Mononuclear cell (primary cell): ENCODE results near the gene PNKP. TPM values are rescaled to one million over a fixed set of nuclear protein-coding genes. Genes with fewer than 3 reads are reported as not detected.
"Not testable (repeated sequence)": the region's sequence is repeated elsewhere in the genome, so short reads cannot be mapped to it uniquely, and the experiment has no call there.

Source experiments
- H3K27me3 ChIP-seq: 2 replicates; pipeline ENCODE4 v1.6.0; 2011; ENCODE audit warnings: low read length, control low read depth; ENCODE audit not compliant: insufficient read depth
- H3K4me1 ChIP-seq: 2 replicates; pipeline ENCODE4 v1.5.1; 2011; ENCODE audit warnings: mild to moderate bottlenecking, low read length, control low read depth; ENCODE audit not compliant: insufficient read depth
- H3K4me3 ChIP-seq: 2 replicates; pipeline ENCODE4 v1.5.1; 2011; ENCODE audit warnings: mild to moderate bottlenecking, low read length, moderate library complexity
- H3K9me3 ChIP-seq: 2 replicates; pipeline ENCODE4 v1.5.1; 2011; ENCODE audit warnings: low read depth, mild to moderate bottlenecking, control low read depth, low read length
- total RNA-seq: library from RNA; depleted of rRNA; stranded (reverse); fragments of >200 nt; gene quantifications from one replicate; pipeline ENCODE4 v1.2.3, GENCODE V29; 2012

Gene PNKP
- total RNA-seq, 1 donor = 28.4 TPM

DNA sequence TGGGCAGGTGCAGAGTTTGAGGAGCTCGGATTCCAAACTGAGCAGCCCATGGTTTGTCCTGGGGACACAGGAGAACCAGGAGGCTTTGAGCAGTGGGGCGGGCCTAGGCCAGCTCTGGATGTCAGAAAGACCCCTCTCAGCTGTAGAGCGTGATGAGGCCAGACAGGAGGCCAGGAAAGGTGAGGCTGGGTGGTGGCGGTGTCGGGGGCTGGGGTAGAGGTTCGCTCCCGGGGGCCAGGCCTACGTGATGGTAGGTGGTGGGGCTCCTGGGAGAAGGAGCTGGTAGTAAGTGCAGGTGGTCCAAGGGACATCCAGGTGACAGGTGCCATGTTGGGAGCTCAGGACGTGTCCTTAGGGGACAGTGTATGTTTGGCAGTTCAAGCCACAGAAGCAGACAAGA, 30.0 kb downstream of the PNKP start:
- no peaks in the 10 kb centered on the region for H3K9me3 ChIP-seq
- H3K27me3 ChIP-seq = no peaks in the 10 kb centered on the region
- no peak overlapping the region for H3K4me3 ChIP-seq
- H3K4me1 ChIP-seq = peaks cover 8% of the 10 kb centered on the region

GRCh38 chr19:49837009-49837310, 30.4 kb downstream of the PNKP start:
- H3K4me1 ChIP-seq = peaks cover 12% of the 10 kb centered on the region
- no peaks in the 10 kb centered on the region for H3K9me3 ChIP-seq
- H3K27me3 ChIP-seq = no peaks in the 10 kb centered on the region
- no peak overlapping the region for H3K4me3 ChIP-seq

- no peak overlapping the region for H3K4me3 ChIP-seq
- no peaks in the 10 kb centered on the region for H3K9me3 ChIP-seq
- H3K27me3 ChIP-seq = no peaks in the 10 kb centered on the region
- peaks cover 17% of the 10 kb centered on the region for H3K4me1 ChIP-seq
Measured at GRCh38 chr19:49836176-49837008, 31.0 kb downstream of the PNKP start.

DNA sequence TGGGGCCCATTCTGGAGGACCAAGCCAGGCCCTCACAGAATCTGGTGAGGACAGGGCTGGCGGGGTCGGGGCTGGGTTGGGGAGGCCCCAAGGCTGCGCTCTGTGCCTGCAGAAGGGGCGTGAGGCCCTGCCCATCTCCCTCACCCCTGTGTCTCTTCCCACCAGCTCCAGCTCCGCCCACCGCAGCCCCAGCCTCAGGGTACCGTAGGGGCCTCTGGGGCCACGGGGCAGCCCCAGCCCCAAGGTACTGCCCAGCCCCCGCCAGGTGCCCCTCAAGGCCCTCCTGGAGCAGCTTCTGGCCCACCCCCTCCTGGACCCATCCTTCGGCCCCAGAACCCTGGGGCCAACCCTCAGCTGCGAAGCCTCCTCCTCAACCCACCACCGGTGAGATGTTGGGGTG, 31.8 kb downstream of the PNKP start:
- peaks cover 23% of the 10 kb centered on the region for H3K4me1 ChIP-seq
- H3K27me3 ChIP-seq = no peaks in the 10 kb centered on the region

DNA sequence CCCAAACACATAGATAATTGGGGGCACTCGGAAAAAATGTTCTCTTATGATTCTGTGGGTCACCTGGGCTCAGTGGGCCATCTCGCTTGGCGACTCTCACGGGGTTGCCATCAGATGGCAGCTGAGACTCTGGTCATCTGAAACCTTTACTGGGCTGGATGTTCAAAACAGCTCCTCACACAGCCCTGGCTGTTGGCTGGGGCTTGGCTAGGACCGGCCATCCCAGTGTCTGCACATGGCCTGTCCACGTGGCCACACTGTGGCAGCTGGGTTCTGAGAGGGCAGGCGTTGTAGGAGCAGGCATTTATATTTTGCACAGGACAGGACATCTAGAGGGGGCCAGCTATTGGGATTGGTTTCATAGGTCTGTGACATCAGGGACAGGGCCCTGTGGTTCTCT, 33.8 kb downstream of the PNKP start:
- Histone ChIP-seq H3K27me3 (no peaks in the 10 kb centered on the region), H3K4me1 (peaks cover 23% of the 10 kb centered on the region), H3K9me3 (no peaks in the 10 kb centered on the region), H3K4me3 (no peak overlapping the region)

More for the DNA sequence above, 31.8 kb downstream of the PNKP start:
- no peaks in the 10 kb centered on the region for H3K9me3 ChIP-seq
- H3K4me3 ChIP-seq = no peak overlapping the region

- Histone ChIP-seq H3K4me1 (peaks cover 23% of the 10 kb centered on the region), H3K4me3 (no peak overlapping the region), H3K9me3 (no peaks in the 10 kb centered on the region), H3K27me3 (no peaks in the 10 kb centered on the region)
Measured at GRCh38 chr19:49832556-49832955, 34.8 kb downstream of the PNKP start.

DNA sequence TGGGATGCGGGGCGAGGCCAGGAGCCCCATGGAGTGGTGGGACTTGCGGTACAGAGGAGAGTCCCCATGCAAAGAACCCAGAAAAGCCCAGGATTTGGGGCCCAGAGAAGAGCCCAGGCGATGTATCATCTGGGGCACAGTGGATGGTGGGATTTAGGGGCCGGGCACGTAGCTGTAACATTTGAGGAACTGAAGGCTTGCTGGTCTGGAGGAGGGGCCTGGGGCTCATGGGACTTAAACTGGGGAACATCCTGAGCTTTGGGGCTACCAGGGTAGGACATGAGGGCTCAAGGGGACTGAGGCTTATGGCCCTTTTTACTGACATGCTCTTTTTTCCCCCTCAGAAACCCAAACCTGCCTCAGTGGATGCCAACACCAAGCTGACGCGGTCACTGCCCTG, 35.8 kb downstream of the PNKP start:
- Histone ChIP-seq H3K27me3 (no peaks in the 10 kb centered on the region), H3K4me3 (no peak overlapping the region), H3K4me1 (peaks cover 23% of the 10 kb centered on the region), H3K9me3 (no peaks in the 10 kb centered on the region)

DNA sequence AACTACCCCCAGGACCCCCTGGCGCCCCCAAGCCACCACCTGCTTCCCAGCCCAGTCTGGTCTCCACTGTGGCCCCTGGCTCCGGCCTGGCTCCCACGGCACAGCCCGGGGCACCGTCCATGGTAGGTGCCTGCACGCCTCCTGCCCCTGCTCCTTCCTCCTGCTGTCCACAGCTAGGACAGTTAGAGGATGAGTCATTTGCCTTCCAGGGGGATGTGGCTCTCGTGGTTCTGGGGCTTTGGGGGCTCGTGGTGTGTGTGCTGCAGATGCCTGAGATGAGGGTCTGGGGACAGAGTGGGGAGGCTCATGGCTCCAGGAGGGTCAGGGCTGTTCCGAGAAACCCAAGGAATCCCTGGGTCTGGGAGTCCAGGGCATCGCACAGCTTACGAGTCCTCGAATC, 36.6 kb downstream of the PNKP start:
- H3K27me3 ChIP-seq = no peaks in the 10 kb centered on the region
- H3K4me3 ChIP-seq = no peak overlapping the region
- no peaks in the 10 kb centered on the region for H3K9me3 ChIP-seq
- H3K4me1 ChIP-seq = peaks cover 23% of the 10 kb centered on the region

- no peaks in the 10 kb centered on the region for H3K9me3 ChIP-seq
- H3K4me1 ChIP-seq = peaks cover 23% of the 10 kb centered on the region
- no peaks in the 10 kb centered on the region for H3K27me3 ChIP-seq
- H3K4me3 ChIP-seq = no peak overlapping the region
Measured at GRCh38 chr19:49829721-49830120, 37.7 kb downstream of the PNKP start.

GRCh38 chr19:49829200-49829599, 38.2 kb downstream of the PNKP start:
- peaks cover 23% of the 10 kb centered on the region for H3K4me1 ChIP-seq
- H3K27me3 ChIP-seq = no peaks in the 10 kb centered on the region
- no peaks in the 10 kb centered on the region for H3K9me3 ChIP-seq
- no peak overlapping the region for H3K4me3 ChIP-seq

- no peaks in the 10 kb centered on the region for H3K9me3 ChIP-seq
- peaks cover 12% of the 10 kb centered on the region for H3K4me1 ChIP-seq
- H3K27me3 ChIP-seq = no peaks in the 10 kb centered on the region
- no peak overlapping the region for H3K4me3 ChIP-seq
Measured at GRCh38 chr19:49827034-49827433, 40.3 kb downstream of the PNKP start.

DNA sequence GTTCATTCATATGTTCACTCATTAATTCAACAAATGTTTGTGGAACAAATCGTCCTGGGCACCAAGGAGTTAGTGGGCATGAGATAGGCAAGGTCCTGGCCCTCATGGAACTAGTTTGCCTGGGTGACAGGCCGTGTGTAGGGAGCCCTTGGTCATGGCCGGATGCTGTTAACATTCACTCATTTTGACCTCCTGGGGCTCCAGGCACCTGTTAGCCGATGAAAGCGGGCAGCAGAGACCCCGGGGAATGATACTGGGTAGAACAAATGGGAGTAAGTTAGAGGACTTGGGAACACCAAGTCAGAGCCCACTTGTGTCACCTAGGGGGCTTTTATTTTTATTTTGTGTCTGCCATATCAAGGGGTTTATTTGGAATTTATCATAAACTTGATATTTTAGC, 42.7 kb downstream of the PNKP start:
- Histone ChIP-seq H3K9me3 (no peaks in the 10 kb centered on the region), H3K4me3 (no peak overlapping the region), H3K27me3 (no peaks in the 10 kb centered on the region), H3K4me1 (peaks cover under 1% of the 10 kb centered on the region)

GRCh38 chr19:49823472-49823871, 43.9 kb downstream of the PNKP start:
- H3K4me1 ChIP-seq = peaks cover 13% of the 10 kb centered on the region
- no peak overlapping the region for H3K4me3 ChIP-seq
- H3K27me3 ChIP-seq = no peaks in the 10 kb centered on the region
- no peaks in the 10 kb centered on the region for H3K9me3 ChIP-seq

- H3K4me1 ChIP-seq = peaks cover 23% of the 10 kb centered on the region
- no peaks in the 10 kb centered on the region for H3K27me3 ChIP-seq
- H3K4me3 ChIP-seq = no peak overlapping the region
- H3K9me3 ChIP-seq = no peaks in the 10 kb centered on the region
Measured at GRCh38 chr19:49820125-49820524, 47.3 kb downstream of the PNKP start.

GRCh38 chr19:49819452-49820115, 47.8 kb downstream of the PNKP start:
- H3K27me3 ChIP-seq, H3K9me3 ChIP-seq, H3K4me3 ChIP-seq: not testable (repeated sequence)
- H3K4me1 ChIP-seq = peaks cover 23% of the 10 kb centered on the region
